HG02623 (cell line): ENCODE measurements around the gene SNX21.
"Not testable (repeated sequence)": the region's sequence is repeated elsewhere in the genome, so short reads cannot be mapped to it uniquely, and the experiment has no call there.

ENCODE experiments used
- ATAC-seq: cut with Tn5 transposase; IDR thresholded peaks from one replicate; pipeline ENCODE4 v1.9.1; 2021; ENCODE audit warnings: moderate library complexity; ENCODE audit not compliant: unreplicated experiment

SNX21 gene

DNA sequence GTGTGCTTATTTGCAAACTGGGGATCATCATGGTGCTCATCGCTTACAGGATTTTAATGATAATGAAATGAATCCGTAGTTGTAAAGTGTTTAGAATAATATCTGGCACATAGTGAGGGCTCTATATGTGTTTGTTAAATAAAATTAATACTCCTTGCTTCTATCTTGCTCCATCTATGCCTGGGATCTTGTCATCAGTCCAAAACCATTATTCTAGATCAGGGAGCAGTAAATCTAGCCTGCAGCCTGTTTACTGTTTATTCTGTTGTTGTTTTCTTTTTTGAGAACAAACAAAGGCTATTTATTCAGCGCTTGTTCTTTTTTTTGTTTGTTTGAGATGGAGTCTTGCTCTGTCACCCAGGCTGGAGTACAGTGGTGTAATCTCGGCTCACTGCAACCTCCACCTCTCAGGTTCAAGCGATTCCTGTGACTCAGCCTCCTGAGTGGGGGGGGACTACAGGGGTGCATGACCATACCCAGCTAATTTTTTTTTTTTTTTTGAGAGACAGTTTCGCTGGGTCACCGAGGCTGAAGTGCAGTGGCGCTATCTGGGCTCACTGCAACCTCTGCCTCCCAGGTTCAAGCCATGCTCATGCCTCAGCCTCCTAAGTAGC lies 15.5 kb downstream of the SNX21 start:
- no peak for ATAC-seq

DNA sequence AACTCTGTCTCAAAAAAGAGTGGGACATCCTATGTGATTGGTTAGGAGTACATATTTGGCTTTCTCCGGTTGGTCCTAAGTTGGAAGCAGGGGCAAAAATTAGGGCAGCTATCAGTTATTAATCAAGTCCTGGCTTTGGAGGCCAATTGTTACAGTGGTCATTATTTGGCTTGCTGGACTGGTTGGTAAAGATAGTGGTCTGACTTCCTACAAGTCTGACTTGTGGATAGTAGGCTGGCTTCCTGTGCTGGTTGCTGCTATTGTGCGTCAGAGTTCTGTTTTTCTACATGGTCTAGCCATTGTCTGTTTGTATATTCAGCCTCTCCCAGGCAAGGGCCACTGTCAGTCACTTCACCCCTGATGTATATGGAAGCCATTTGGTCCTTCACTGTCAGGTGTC lies 16.6 kb downstream of the SNX21 start:
- no peak for ATAC-seq

DNA sequence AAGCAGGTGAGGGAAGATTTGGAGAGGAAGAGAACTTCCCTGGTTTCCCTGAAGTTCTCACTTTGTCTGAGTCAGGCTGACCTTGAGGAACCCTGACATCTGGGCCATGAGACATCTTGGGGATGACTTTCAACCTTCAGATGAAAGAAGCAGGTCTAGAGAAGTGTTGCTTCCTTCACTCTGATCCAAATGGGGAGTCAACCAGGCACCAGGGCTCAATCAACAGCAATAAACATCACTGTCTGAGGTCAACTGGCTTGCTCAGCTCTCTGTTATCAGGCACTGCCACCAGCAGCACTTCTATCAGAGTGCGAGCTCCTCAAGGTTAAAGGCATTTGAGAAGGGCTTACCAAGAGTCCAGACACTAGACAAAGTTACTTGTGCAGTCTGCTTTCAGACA lies 17.3 kb downstream of the SNX21 start:
- no peak for ATAC-seq

DNA sequence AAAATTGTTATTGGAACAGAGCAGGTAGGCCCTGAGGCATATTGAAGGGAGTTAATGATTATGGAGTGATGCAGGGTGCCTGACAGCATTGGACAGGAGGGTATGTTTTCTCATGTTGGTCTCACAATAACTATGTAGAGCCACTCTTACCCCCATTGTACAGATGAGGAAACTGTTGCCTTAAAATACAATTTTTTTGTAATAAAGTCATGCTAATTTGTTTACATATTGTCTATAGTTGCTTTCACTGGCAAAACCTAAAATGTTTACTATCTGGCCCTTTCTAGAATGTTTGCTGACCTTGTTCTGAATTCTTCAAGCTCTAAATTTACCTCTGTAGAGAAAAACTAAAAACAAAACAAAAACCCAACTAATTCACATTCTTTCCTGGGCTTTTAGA lies 17.9 kb downstream of the SNX21 start:
- no peak for ATAC-seq

DNA sequence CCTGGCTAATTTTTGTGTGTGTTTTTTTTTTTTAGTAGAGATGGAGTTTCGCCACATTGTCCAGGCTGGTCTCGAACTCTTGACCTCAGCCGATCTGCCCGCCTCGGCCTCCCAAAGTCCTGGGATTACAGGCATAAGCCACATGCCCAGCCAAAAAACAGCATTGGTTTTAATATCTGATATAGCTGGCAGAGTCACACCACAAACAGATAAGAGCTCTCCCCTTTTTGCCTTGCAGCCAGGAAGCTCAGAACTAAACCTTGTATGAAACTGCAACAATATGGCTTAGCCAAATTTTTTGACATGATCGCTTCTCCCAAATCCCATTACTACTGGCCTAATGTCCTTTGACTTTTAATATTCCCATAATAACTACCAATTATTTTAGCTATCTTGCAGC lies 18.7 kb downstream of the SNX21 start:
- ATAC-seq: no peak

DNA sequence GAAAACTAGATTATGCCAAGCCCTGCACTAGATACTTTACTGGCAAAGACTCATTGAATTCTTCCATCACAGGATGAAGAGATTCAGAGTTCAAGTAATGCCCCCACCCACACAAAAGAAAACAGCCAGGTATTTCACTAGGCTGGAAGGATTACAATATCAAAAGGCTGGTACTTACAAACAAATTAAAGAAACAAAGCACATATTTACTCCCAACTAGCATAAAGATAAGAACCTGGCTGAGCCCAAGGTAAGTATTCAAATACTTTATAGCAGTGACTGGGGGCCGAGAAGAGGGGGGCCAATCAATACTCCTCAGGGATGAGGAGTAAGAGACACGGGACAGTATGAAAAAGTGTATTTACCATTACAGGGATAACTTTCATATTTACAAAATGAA lies 19.9 kb downstream of the SNX21 start:
- no peak for ATAC-seq

DNA sequence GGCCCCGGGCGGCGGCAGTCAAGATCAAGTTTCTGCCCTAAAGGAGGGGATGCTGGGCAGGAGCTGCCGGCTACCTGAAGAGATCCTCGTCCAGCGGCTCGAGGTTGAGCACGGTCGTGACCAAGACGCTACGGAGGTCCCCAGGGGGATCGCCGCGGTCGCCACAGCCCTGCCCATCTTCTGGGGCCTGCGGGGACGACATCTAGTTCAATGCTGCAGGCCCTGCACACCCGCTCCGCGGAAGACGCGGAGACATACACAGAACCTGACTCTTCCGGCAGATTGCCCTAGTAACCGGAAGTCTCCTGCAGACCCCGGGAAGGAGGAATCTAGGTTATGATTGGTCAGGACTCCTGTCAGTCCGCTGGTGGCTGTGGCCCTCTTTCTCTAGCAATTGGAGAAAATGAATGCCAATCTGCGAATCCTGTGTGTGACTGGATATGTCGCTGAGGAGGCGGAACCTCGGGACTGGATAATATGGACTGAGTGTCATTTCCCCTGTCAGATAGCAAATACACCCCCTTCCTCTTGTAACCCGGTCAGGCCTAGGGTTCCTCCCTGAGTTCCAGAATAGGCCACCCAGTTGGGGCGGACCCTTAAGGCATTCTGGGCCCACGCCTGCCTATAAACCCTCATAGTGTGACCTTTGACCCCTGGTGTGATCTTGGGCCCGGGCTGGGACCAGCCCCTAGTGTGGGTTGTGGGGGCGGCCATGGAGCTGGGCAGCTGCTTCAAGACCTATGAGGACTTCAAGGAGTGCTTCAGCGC lies 23.7 kb downstream of the SNX21 start, which contains the start of the genes ACOT8 and ZSWIM3:
ACOT8 (minus strand) TSS at position 279 of the 768 bp plus-strand sequence; CDS start at position 202, 77 bp downstream.
ZSWIM3 (plus strand) TSS at position 501 of the 768 bp plus-strand sequence; CDS start at position 713, 212 bp downstream.
- ATAC-seq: peak; percentile 97

DNA sequence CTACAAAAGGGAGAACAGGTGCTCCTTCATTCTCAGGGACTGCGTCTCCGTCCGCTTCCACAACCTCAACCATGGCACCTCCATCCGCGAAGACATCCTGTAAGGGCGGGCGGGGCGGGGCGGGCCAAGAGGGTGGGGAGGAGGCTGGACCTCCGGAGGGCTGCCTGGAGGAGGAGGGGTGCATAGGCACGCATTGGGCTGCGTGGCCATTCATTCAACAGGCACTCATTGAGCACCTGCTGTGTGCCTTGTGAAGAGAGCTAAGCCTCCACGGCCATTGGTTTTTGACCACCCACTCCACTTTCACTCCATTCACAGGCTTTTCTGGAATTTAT lies 24.2 kb downstream of the SNX21 start:
- ATAC-seq: peak; percentile 10

DNA sequence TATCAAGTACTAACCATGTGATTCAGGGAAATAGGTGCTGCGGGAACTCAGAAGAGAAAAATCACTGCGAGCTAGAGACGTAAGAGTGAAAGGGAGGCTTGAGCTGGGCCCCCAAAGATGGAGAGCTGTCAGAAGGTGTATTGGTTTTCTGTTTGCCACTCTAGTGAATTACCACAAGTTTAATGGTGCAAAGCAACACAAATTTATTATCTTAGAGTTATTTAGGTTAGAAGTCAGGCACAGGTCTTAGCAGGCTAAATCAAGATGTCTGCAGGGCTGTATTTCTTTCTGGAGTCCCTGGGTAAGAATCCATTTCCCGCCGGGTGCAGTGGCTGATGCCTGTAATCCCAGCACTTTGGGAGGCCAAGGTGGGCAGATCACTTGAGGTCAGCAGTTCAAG lies 26.3 kb downstream of the SNX21 start:
- no peak for ATAC-seq

DNA sequence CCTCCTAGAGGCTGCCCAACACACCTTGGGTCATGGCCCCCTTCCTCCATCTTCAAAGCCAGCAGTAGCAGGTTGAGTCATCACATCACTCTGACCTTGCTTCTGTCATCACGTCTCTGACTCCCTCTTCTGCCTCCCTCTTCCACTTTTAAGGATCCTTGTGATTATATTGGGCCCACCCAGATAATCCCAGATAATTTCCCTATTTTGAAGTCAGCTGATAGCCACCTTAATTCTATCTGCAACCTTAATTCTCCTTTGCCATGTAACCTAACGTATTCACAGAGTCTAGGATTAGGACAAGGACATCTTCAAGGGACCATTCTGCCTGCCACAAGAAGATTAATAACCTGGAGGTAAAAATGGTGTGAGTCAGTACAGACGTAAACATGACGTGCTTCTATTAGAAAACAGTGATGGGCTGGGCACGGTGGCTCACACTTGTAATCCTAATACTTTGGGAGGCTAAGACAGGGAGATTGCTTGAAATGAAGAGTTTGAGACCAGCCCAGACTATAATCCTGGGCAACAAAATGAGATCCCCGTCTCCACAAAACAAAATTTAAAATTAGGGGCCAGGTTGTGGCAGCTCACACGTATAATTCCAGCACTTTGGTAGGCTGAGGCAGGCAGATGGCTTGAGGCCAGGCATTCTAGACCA lies 27.1 kb downstream of the SNX21 start:
- ATAC-seq: no peak

DNA sequence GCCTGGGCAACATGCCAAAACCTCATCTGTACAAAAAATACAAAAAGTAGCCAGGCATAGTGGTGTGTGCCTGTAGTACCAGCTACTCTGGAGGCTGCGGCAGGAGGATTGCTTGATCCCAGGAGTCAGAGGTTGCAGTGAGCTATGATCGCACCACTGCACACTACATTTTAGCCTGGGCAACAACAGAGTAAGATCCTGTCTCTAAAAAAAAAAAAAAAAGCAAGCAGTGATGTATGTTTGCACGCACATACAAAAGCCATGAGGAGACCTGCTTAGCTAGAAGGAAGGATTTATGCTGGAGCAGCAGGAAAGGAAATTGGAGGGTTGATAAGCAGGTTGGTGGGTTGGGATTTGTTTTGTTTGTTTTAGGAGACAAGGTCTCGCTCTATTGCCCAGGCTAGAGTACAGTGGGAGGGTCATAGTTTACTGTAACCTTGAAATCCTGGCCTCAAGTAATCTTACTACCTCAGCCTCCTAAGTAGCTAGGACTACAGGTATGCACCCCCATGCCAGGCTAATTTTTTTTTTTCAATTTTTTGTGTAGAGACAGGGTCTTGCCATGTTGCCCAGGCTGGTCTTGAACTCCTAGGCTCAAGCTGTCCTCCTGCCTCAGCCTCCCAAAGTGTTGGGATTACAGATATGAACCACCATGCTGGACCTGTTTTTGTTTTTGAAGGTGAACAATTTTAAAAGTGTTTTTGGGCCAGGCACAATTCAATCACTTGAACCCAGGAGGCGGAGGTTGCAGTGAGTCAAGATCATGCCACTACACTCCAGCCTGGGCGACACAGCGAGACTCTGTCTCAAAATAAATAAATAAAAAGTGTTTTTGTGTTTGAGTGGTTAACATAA lies 27.8 kb downstream of the SNX21 start:
- no peak for ATAC-seq

DNA sequence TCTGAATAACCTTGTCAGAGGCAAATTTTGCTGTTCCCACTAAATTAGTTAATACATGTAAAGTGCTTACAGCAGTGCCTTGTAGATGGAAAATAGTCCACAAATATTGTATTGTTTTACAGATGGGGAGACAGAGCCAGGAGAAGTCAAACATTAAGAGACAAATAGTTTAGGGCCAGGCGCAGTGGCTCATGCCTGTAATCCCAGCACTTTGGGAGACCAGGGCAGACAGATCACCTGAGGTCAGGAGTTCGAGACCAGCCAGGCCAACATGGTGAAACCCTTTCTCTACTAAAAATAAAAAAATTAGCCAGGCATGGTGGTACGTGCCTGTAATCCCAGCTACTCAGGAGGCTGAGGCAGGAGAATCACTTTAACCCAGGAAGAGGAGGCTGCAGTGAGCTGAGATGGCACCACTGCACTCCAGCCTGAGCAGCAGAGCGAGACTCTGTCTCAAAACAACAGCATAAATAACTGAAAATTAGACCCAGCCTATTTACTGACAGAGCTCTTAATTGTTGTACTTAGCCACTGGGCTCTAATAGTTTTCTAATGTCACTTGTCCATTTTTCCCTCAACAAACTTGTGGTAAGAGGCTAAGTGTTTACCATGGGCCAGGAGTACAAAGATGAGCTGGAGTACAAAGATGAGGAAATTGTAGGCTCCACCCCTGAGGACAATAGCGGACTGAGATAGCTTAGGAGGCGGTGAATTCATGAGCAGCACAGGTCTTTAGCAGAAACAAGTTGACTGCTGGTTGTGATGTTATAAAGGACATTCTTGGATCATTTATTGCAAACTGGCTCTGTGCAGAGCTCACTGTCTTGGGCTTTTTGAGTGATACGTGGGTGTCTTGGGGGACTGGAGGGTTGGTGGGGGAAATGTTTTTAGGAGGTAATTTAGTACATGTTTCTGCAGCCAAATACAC lies 30.2 kb downstream of the SNX21 start:
- ATAC-seq: no peak

DNA sequence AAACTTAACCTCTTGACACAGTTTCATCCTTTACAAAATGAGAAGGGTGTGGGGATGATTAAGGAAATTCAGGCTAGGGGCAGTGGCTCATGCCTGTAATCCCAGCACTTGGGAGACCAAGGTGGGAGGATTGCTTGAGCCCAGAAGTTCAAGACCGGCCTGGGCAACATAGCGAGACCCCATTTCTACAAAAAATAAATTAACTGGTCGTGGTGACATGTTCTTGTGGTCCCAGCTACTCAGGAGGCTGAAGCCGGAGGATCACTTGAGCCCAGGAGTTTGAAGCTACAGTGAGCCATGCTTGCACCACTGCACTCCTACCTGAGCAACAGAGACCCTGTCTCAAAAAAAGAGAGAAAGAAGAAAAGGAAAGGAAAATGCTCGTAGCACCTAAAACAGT lies 32.9 kb downstream of the SNX21 start:
- no peak for ATAC-seq

DNA sequence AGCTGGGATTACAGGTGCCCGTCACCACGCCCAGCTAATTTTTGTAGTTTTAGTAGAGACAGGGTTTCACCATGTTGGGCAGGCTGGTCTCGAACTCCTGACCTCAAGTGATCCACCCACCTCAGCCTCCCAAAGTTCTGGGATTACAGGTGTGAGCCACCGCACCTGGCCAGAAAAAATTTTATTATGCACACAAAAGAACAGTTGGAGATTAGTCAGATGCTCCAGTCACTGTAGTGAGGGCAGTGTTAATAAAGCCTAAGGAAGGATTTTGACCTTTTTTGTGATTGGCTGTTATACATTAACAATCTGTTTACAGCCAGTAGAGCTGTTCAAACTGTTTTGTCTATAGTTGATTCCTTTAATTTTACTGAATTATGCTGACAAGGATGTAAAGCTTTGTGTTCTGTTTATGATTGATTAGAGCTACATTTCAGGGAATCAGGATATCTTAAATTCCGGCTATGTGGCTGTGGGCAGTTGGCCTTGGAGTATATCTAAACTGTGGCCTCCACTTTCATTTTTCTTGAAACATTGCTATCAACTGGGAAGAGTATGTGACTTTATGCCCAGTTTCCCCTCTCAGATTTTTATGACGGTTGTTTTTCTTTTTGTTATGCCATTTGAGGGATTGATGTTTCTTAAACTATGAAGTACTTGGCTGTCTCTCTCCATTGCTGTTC lies 33.7 kb downstream of the SNX21 start:
- no peak for ATAC-seq

DNA sequence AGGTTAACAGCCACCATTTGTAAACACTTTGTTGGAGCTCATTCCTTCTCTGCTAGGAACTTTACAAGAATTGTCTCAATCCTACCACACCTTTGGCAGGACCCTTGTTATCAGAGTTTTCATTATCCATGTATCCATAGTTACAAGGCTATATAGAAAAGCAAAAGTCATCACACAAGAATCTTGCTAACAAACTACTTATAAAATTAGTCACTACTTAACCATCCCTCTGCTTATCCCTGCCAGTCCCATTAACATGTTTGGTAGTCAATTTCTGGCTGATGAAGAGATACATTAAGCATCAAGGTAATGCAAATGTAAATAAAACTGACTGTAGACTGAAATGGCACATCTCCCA lies 34.2 kb downstream of the SNX21 start:
- ATAC-seq: no peak

DNA sequence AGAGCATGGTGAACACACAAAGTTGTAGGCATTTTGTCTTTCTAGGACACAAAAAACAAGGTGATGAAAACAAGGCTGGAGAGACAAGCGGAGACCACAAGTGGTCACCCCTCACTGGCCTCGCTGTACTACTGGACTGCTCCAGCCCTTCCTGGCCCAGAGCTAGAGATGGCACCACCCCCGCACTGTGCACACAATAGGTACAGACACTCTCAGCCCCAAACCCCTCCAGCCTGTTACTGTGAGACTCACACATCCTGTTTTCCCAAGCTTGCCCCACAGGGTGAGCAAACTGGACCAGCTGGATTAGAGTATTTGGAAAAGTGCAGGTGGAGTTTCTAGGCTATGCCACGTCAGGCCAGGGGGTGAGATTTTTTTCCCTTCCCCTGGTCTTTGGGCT lies 39.0 kb downstream of the SNX21 start:
- ATAC-seq: no peak

DNA sequence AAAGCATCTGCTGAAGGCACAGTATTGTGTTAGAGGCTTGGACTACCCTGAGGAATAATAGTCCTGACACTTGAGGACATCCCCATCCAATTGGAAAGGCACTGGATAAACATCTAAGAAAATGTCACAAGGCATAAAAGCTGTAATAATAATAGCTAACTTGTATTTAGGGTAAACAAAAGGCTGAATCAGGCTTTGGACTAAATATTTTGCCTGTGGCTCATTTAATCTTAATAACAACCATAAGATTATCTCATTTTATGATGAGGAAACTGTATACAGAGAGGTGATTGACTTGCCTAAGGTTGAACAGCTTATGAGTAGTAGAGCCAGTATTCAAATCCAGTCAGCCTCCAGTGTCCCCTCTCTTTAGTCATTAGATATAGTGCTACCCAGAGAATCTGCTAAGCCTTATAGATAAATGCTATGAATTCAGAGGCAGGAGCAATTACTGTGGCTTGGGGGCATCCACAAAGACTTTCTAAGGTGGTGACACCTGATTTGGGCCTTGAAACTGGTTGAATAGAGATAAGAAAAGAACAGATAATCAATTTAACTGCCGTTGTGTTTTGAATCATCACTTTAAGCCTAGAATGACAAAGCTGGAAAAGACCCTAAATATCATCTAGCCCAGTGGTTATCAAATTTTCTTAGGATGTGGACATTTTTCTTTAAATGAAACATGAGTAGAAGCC lies 40.0 kb downstream of the SNX21 start:
- no peak for ATAC-seq

DNA sequence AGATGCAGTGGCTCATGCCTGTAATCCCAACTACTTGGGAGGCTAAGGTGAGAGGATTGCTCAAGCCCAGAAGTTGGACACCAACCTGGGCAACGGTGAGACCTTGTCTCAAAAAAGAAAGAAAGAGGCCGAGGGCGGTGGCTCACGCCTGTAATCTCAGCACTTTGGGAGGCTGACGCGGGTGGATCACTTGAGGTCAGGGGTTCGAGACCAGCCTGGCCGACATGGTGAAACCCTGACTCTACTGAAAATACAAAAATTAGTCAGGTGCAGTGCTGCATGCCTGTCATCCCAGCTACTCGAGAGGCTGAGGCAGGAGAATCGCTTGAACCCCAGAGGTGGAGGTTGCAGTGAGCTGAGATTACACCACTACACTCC lies 40.5 kb downstream of the SNX21 start:
- not testable (repeated sequence) for ATAC-seq

DNA sequence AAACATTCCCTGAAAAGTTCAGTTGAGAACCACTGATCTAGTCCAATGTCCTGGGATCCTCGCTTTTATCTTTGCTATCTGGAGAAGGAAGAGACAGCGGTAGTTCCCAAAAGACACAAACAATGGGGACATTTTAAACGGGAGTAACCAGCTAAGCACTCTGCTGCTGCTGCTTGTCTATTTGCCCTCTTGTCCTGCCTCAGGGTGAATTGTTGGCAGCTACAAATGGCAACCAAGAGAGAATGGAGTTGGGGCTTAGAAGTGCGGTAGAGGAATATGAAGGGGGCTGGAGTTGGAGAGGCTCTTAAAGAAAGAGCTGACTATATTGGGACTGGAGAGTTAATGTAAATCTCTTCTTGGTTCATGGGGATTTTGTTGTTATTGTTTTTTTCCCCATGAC lies 41.0 kb downstream of the SNX21 start:
- no peak for ATAC-seq
